H1 (cell line): ENCODE data around the gene GTF2F1. TPM values are rescaled to one million over a fixed set of nuclear protein-coding genes. Genes with fewer than 3 reads are reported as not detected.

Source experiments
- CTCF ChIA-PET: fragments of 300-600 bp; sonication (Branson Sonifier 250); formaldehyde crosslinking; loops from one replicate; lab custom pipeline; 2021; ENCODE audit not compliant: partially characterized antibody; lab: Charles Lee
- POLR2A ChIA-PET: fragments of 300-600 bp; sonication (Branson Sonifier 250); formaldehyde crosslinking; loops from one replicate; lab custom pipeline; 2021; ENCODE audit warnings: inconsistent platforms; ENCODE audit not compliant: partially characterized antibody; lab: Charles Lee
- DNase-seq, 2 experiments: peaks; one replicate each; pipeline versions ENCODE4 v3.0.0 to v3.0.0-alpha.2; 2010 to 2022; ENCODE audit warnings: low spot score in 2 of 2, low read depth in 1 of 2, mixed read lengths in 1 of 2
- FAIRE-seq: peaks from 2 replicates; lab custom pipeline; 2011; peaks lifted over from hg19 to GRCh38; lab: Jason Lieb, UNC
- H2AFZ ChIP-seq: 2 replicates; pipeline ENCODE4 v1.8.1; 2012; ENCODE audit warnings: low read length, inconsistent platforms
- H2AK5ac ChIP-seq: 2 replicates; pipeline ENCODE4 v1.6.1; 2013; ENCODE audit warnings: low read depth, low read length
- H2BK120ac ChIP-seq: replicated peaks from 2 replicates; pipeline ENCODE3; 2013; ENCODE audit warnings: low read depth, low read length, inconsistent platforms
- H2BK12ac ChIP-seq: 2 replicates; pipeline ENCODE4 v1.6.1; 2013; ENCODE audit warnings: low read depth, low read length
- H2BK15ac ChIP-seq: 2 replicates; pipeline ENCODE4 v1.6.1; 2013; ENCODE audit warnings: low read length
- H2BK20ac ChIP-seq: 2 replicates; pipeline ENCODE4 v1.6.1; 2013; ENCODE audit warnings: low read length
- H2BK5ac ChIP-seq: 2 replicates; pipeline ENCODE4 v1.6.1; 2013; ENCODE audit warnings: low read depth, low read length
- H3K14ac ChIP-seq: 2 replicates; pipeline ENCODE4 v1.6.1; 2013; ENCODE audit warnings: inconsistent platforms; ENCODE audit not compliant: insufficient read length
- H3K18ac ChIP-seq: 2 replicates; pipeline ENCODE4 v1.6.1; 2013; ENCODE audit warnings: low read length; ENCODE audit errors: extremely low read depth
- H3K23ac ChIP-seq: 2 replicates; pipeline ENCODE4 v1.6.1; 2013; ENCODE audit warnings: inconsistent platforms; ENCODE audit not compliant: insufficient read length
- H3K23me2 ChIP-seq: 2 replicates; pipeline ENCODE4 v1.6.1; 2013; ENCODE audit warnings: low read depth, low read length
- H3K27ac ChIP-seq: 2 replicates; pipeline ENCODE4 v1.6.1; 2011; ENCODE audit warnings: low read depth, low read length, inconsistent platforms
- H3K27me3 ChIP-seq, 4 experiments: replicated peaks in 1 of 4; 1 replicate in 1 of 4; 2 replicates in 3 of 4; pipeline versions ENCODE4 v1.6.1 to v1.8.1; 2011 to 2013; ENCODE audit warnings: low read length in 3 of 4, mild to moderate bottlenecking in 3 of 4, inconsistent platforms in 2 of 4, mixed read lengths in 2 of 4, moderate library complexity in 1 of 4; ENCODE audit not compliant: control insufficient read depth in 3 of 4, insufficient read depth in 3 of 4; ENCODE audit errors: extremely low read depth in 1 of 4
- H3K36me3 ChIP-seq, 4 experiments: 2 replicates each; pipeline versions ENCODE4 v1.6.1 to v1.8.1; 2011 to 2013; ENCODE audit warnings: mild to moderate bottlenecking in 4 of 4, low read length in 3 of 4, moderate library complexity in 2 of 4, control low read depth in 1 of 4, inconsistent platforms in 1 of 4; ENCODE audit not compliant: insufficient read depth in 4 of 4, control insufficient read depth in 2 of 4
- H3K4ac ChIP-seq: replicated peaks from 2 replicates; pipeline ENCODE3; 2013; ENCODE audit warnings: low read length, low read depth, mixed read lengths, inconsistent platforms; ENCODE audit not compliant: insufficient read length
- H3K4me1 ChIP-seq, 4 experiments: replicated peaks in 1 of 4; 1 replicate in 1 of 4; 2 replicates in 3 of 4; pipeline versions ENCODE4 v1.6.1 to v1.8.1; 2011 to 2013; ENCODE audit warnings: low read length in 3 of 4, inconsistent platforms in 2 of 4, mixed read lengths in 1 of 4; ENCODE audit not compliant: insufficient read depth in 4 of 4, control insufficient read depth in 3 of 4
- H3K4me2 ChIP-seq, 2 experiments: 2 replicates each; pipeline versions ENCODE4 v1.6.1 to v1.8.1; 2011 to 2013; ENCODE audit warnings: low read depth in 2 of 2, low read length in 2 of 2, control low read depth in 1 of 2, inconsistent platforms in 1 of 2, mild to moderate bottlenecking in 1 of 2; ENCODE audit not compliant: insufficient read depth in 1 of 2
- H3K4me3 ChIP-seq, 4 experiments: fragments of 200-600, 300-600 bp in 1 of 4; sonication (generic), shearing (Covaris generic), sonication (Bioruptor Twin) in 1 of 4; 2 replicates each; pipeline versions ENCODE4 v1.5.1 to v1.8.1; 2011 to 2016; ENCODE audit warnings: low read length in 4 of 4, low read depth in 3 of 4, control low read depth in 2 of 4, inconsistent platforms in 2 of 4, mild to moderate bottlenecking in 2 of 4, mixed read lengths in 1 of 4, moderate library complexity in 1 of 4; ENCODE audit not compliant: insufficient read depth in 2 of 4; ENCODE audit errors: extremely low read depth in 1 of 4
- H3K56ac ChIP-seq: replicated peaks from 2 replicates; pipeline ENCODE3; 2013; ENCODE audit warnings: low read depth, mild to moderate bottlenecking, mixed read lengths, low read length, inconsistent platforms; ENCODE audit not compliant: insufficient read length
- H3K79me1 ChIP-seq: 2 replicates; pipeline ENCODE4 v1.6.1; 2013; ENCODE audit warnings: low read depth, low read length, control low read depth
- H3K79me2 ChIP-seq, 2 experiments: 2 replicates each; pipeline versions ENCODE4 v1.6.1 to v1.8.1; 2012 to 2013; ENCODE audit warnings: low read length in 2 of 2, mild to moderate bottlenecking in 2 of 2, inconsistent platforms in 1 of 2; ENCODE audit not compliant: insufficient read depth in 2 of 2, control insufficient read depth in 1 of 2
- H3K9ac ChIP-seq, 4 experiments: replicated peaks in 1 of 4; 1 replicate in 1 of 4; 2 replicates in 3 of 4; pipeline versions ENCODE4 v1.6.1 to v1.8.1; 2011 to 2013; ENCODE audit warnings: low read depth in 3 of 4, low read length in 3 of 4, control low read depth in 2 of 4, mild to moderate bottlenecking in 2 of 4, moderate library complexity in 2 of 4, inconsistent platforms in 1 of 4; ENCODE audit errors: extremely low read depth in 1 of 4
- H3K9me3 ChIP-seq, 2 experiments: 2 replicates each; pipeline versions ENCODE4 v1.6.1 to v1.8.1; 2012 to 2013; ENCODE audit warnings: mild to moderate bottlenecking in 2 of 2, moderate library complexity in 2 of 2, control low read depth in 1 of 2, inconsistent platforms in 1 of 2, low read depth in 1 of 2, low read length in 1 of 2, mixed read lengths in 1 of 2; ENCODE audit not compliant: insufficient read depth in 2 of 2
- H4K20me1 ChIP-seq, 2 experiments: replicated peaks in 1 of 2; 2 replicates each; pipeline versions ENCODE3 to v1.8.1; 2011 to 2013; ENCODE audit warnings: inconsistent platforms in 2 of 2, low read length in 2 of 2, mild to moderate bottlenecking in 1 of 2; ENCODE audit not compliant: insufficient read depth in 2 of 2, control insufficient read depth in 1 of 2
- H4K5ac ChIP-seq: 2 replicates; pipeline ENCODE4 v1.6.1; 2013; ENCODE audit warnings: low read length, low read depth, mixed read lengths, inconsistent platforms; ENCODE audit not compliant: insufficient read length
- H4K8ac ChIP-seq: 2 replicates; pipeline ENCODE4 v1.8.0; 2013; ENCODE audit warnings: mild to moderate bottlenecking, moderate library complexity, low read length, inconsistent platforms; ENCODE audit not compliant: insufficient read depth; ENCODE audit errors: extremely low read depth
- H4K91ac ChIP-seq: replicated peaks from 2 replicates; pipeline ENCODE3; 2013; ENCODE audit warnings: low read length, mixed read lengths, inconsistent platforms; ENCODE audit not compliant: insufficient read length
- BCL11A ChIP-seq, 2 experiments: IDR thresholded peaks; one replicate each; pipeline ENCODE4 v1.6.1; 2011; ENCODE audit warnings: low read depth in 2 of 2, low read length in 2 of 2, mild to moderate bottlenecking in 2 of 2
- GTF2F1 ChIP-seq: IDR thresholded peaks from 2 replicates; pipeline ENCODE4 v1.6.1; 2012; ENCODE audit warnings: low read depth, low read length, improper control_type of control experiment, borderline replicate concordance
- MAFK ChIP-seq: IDR thresholded peaks from 2 replicates; pipeline ENCODE4 v1.6.1; 2012; ENCODE audit warnings: low read depth, mild to moderate bottlenecking, improper control_type of control experiment, low read length
- RAD21 ChIP-seq, 2 experiments: IDR thresholded peaks in 1 of 2; conservative IDR thresholded peaks in 1 of 2; 2 replicates each; pipeline ENCODE4 v1.6.1; 2011; ENCODE audit warnings: low read depth in 2 of 2, low read length in 2 of 2, improper control_type of control experiment in 1 of 2, inconsistent platforms in 1 of 2, mild to moderate bottlenecking in 1 of 2, moderate library complexity in 1 of 2
- RXRA ChIP-seq: IDR thresholded peaks from 2 replicates; pipeline ENCODE4 v1.6.1; 2011; ENCODE audit warnings: low read depth, mild to moderate bottlenecking, low read length, moderate library complexity; ENCODE audit not compliant: insufficient read depth
- SIN3A ChIP-seq, 2 experiments: IDR thresholded peaks in 1 of 2; conservative IDR thresholded peaks in 1 of 2; 2 replicates each; pipeline ENCODE4 v1.6.1; 2011 to 2012; ENCODE audit warnings: low read length in 2 of 2, improper control_type of control experiment in 1 of 2, low read depth in 1 of 2, mild to moderate bottlenecking in 1 of 2
- SIX5 ChIP-seq: IDR thresholded peaks from 2 replicates; pipeline ENCODE4 v1.6.1; 2011; ENCODE audit warnings: mild to moderate bottlenecking, low read depth, low read length
- TBP ChIP-seq: IDR thresholded peaks from 2 replicates; pipeline ENCODE4 v1.6.1; 2011; ENCODE audit warnings: low read depth, low read length, improper control_type of control experiment
- ZNF274 ChIP-seq: IDR thresholded peaks from 2 replicates; pipeline ENCODE4 v1.7.0; 2012; ENCODE audit warnings: low read length, borderline replicate concordance; ENCODE audit errors: extremely low read depth
- WGBS, 2 experiments: shearing (Covaris generic) in 1 of 2; methylation state at CpG; one replicate each; pipeline versions ENCODE4 v1.1.6 to v1.1.7; 2013 to 2015; ENCODE audit warnings: low lambda C conversion rate in 2 of 2, mixed read lengths in 2 of 2, inconsistent platforms in 1 of 2, low coverage in 1 of 2, missing lambda C conversion rate in 1 of 2; ENCODE audit not compliant: insufficient replicate concordance in 2 of 2, insufficient coverage in 1 of 2, insufficient read length in 1 of 2; ENCODE audit errors: extremely low coverage in 1 of 2, missing lambda C conversion rate in 1 of 2; 5-methylcytosine and 5-hydroxymethylcytosine counted together
- polyA plus RNA-seq, 7 experiments: library from polyadenylated mRNA; depleted of rRNA in 3 of 7; stranded (reverse) in 5 of 7; unstranded in 2 of 7; fragments of >200 nt in 5 of 7; fragments of 200-250 nt in 2 of 7; gene quantifications; 1 replicate in 5 of 7; 2 replicates in 1 of 7; 4 replicates in 1 of 7; pipeline versions ENCODE4 v1.2.1 to v1.2.3, GENCODE V29; 2011 to 2013; ENCODE audit warnings: missing spikeins in 2 of 7, mixed read lengths in 2 of 7
- total RNA-seq: library from RNA; stranded (reverse); fragmentation: NEBNext Ultra II Directional; extraction: Animal tissue kit (Norgen Biotek cat#: 25700); gene quantifications from 2 replicates; pipeline ENCODE4 v1.2.1, GENCODE V29; 2021
- TF ChIP-seq, protein P1 (sequence below), 3 experiments: IDR thresholded peaks; 1 replicate in 2 of 3; 2 replicates in 1 of 3; pipeline versions ENCODE4 v1.5.1 to v1.6.1; 2011; ENCODE audit warnings: low read length in 3 of 3, mild to moderate bottlenecking in 3 of 3, inconsistent platforms in 2 of 3, low read depth in 1 of 3, moderate library complexity in 1 of 3; ENCODE audit not compliant: insufficient read depth in 1 of 3; ENCODE audit errors: control extremely low read depth in 1 of 3

GTF2F1 gene
- total and polyA plus RNA-seq, 2 of the 8 experiments (the other 6 are each of a cell fraction or from before 2014, with no cell fraction given): 29.3 to 56.3 TPM

DNA sequence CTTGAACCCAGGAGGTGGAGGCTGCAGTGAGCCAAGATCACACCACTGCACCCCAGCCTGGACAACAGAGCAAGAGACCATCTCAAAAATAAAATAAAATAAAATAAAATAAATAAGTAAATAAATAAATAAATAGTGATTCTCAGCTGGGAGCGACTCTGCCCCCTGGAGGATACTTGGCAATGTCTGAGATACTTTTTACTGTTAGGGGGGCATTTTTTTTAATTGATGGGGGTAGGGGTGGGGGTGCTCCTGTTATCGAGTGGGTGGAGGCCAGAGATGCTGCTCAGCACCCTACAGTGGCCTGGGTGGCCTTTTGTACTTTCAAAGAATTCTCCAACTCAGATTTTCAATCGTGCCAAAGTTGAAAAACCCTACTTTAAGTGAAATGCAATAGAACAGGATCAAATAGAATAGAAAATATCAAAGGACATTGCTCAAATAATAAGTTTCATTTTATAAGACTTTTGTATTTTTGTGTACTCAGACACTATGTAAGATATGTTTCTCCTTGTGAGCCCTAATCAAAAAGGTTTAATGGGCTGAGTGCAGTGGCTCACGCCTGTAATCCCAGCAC, 38.8 kb downstream of the GTF2F1 start:
- DNase-seq: no peak
- POLR2A ChIA-PET: no interaction called here
- no peak for TF ChIP-seq TBP
- TF ChIP-seq, protein P1, sequence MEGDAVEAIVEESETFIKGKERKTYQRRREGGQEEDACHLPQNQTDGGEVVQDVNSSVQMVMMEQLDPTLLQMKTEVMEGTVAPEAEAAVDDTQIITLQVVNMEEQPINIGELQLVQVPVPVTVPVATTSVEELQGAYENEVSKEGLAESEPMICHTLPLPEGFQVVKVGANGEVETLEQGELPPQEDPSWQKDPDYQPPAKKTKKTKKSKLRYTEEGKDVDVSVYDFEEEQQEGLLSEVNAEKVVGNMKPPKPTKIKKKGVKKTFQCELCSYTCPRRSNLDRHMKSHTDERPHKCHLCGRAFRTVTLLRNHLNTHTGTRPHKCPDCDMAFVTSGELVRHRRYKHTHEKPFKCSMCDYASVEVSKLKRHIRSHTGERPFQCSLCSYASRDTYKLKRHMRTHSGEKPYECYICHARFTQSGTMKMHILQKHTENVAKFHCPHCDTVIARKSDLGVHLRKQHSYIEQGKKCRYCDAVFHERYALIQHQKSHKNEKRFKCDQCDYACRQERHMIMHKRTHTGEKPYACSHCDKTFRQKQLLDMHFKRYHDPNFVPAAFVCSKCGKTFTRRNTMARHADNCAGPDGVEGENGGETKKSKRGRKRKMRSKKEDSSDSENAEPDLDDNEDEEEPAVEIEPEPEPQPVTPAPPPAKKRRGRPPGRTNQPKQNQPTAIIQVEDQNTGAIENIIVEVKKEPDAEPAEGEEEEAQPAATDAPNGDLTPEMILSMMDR (IDR thresholded peaks at IDR 0.05; ENCODE audit: control extremely low read depth in 1 of 3, insufficient read depth in 1 of 3, low read depth in 1 of 3, low read length in 3 of 3): peak in 1 of 3 experiments; percentile 9; a peak in 1 of 4 replicates
- no peak for TF ChIP-seq SIX5
- no peak for TF ChIP-seq ZNF274
- TF ChIP-seq RAD21 (IDR thresholded peaks at IDR 0.05 in 1 of 2, conservative IDR thresholded peaks at IDR 0.05 in 1 of 2; ENCODE audit: low read depth in 2 of 2, low read length in 2 of 2): peak in 1 of 2 experiments; percentile 18; a peak in 1 of 4 replicates
- no peak for TF ChIP-seq SIN3A (conservative IDR thresholded peaks at IDR 0.05 in 1 of 2, IDR thresholded peaks at IDR 0.05 in 1 of 2; ENCODE audit: low read depth in 1 of 2, low read length in 2 of 2)
- no peak for TF ChIP-seq RXRA
- no peak for TF ChIP-seq BCL11A (IDR thresholded peaks at IDR 0.05; ENCODE audit: low read depth in 2 of 2, low read length in 2 of 2)
- TF ChIP-seq MAFK: no peak
- TF ChIP-seq GTF2F1: no peak

More for the DNA sequence above, 38.8 kb downstream of the GTF2F1 start:
- Histone ChIP-seq H3K14ac (no peak overlapping the region), H2AK5ac (no peak overlapping the region), H3K4me3 (no peak overlapping the region), H4K8ac (no peak overlapping the region), H3K18ac (no peak overlapping the region), H2AFZ (no peak overlapping the region), H2BK15ac (no peak overlapping the region), H4K5ac (no peak overlapping the region), H3K23me2 (peaks cover 2% of the 10 kb centered on the region; the same call in 1 of the 2 replicates), H3K4me2 (no peak overlapping the region), H3K79me2 (no peaks in the 10 kb centered on the region), H3K4ac (no peak overlapping the region), H3K4me1 (peaks cover 0 to 2% (median 0%) of the 10 kb centered on the region in 4 experiments; a peak in 1 of 7 replicates), H3K9me3 (peaks cover 0 to 10% of the 10 kb centered on the region in 2 experiments; a peak in 2 of 4 replicates), H2BK20ac (no peak overlapping the region), H3K56ac (no peak overlapping the region), H3K79me1 (no peaks in the 10 kb centered on the region), H2BK120ac (no peak overlapping the region), H3K27ac (no peak overlapping the region), H3K23ac (no peak overlapping the region), H2BK5ac (no peak overlapping the region), H4K91ac (no peak overlapping the region), H3K36me3 (no peaks in the 10 kb centered on the region), H3K27me3 (no peaks in the 10 kb centered on the region), H3K9ac (no peak overlapping the region), H2BK12ac (no peak overlapping the region), H4K20me1 (no peaks in the 10 kb centered on the region)
- CTCF ChIA-PET: interaction anchor here (0.6 to 1.9 kb wide), 11 partner anchors 10 to 645 kb away, joined by 3 to 7 read pairs (median 4); partner anchors contain the start of gene ACER1
- 64% methylated on average over 4 of the region's 4 CpGs; no CpG with 5 or more reads in 1 of the 2 experiments for WGBS, 2 experiments
- no peak for FAIRE-seq
